ENCODE data around the gene CASP9.

DNA sequence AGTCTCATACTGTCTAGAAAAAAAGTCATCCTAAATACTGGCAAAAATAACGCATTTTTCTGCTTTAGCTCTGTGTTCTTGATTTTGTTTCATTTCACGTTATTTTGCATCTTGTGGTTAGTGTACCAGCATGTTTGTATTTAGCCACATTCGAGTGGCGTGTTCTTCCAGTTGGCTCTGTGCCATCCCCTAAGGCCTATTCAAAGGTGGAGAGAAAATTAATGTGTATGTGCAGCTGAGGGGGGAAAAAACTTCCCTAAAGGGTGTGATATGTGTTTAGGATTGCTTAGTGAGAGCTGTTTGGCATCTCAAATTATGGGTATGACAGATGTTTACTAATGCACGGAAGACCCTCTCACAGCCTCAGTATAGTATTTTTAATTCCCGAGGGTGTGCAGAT is 14.8 kb upstream of the CASP9 start:
- TF ChIP-seq, protein P1, sequence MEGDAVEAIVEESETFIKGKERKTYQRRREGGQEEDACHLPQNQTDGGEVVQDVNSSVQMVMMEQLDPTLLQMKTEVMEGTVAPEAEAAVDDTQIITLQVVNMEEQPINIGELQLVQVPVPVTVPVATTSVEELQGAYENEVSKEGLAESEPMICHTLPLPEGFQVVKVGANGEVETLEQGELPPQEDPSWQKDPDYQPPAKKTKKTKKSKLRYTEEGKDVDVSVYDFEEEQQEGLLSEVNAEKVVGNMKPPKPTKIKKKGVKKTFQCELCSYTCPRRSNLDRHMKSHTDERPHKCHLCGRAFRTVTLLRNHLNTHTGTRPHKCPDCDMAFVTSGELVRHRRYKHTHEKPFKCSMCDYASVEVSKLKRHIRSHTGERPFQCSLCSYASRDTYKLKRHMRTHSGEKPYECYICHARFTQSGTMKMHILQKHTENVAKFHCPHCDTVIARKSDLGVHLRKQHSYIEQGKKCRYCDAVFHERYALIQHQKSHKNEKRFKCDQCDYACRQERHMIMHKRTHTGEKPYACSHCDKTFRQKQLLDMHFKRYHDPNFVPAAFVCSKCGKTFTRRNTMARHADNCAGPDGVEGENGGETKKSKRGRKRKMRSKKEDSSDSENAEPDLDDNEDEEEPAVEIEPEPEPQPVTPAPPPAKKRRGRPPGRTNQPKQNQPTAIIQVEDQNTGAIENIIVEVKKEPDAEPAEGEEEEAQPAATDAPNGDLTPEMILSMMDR (IDR thresholded peaks at IDR 0.05) = no peak
- no peak for TF ChIP-seq POLR2A (IDR thresholded peaks at IDR 0.05)
